Kidney (tissue), 14 donors: ENCODE measurements around the gene CCDC157. TPM values are rescaled to one million over a fixed set of nuclear protein-coding genes. Genes with fewer than 3 reads are reported as not detected.

ENCODE experiments used
- DNase-seq, 5 donors: peaks; one replicate each; pipeline ENCODE4 v3.0.0-alpha.2; 2013 to 2020
- FAIRE-seq: peaks from 2 replicates; lab custom pipeline; 2012; peaks lifted over from hg19 to GRCh38; lab: Jason Lieb, UNC
- H3K27ac ChIP-seq, 2 donors: one replicate each; pipeline ENCODE4 v1.7.0; 2013; ENCODE audit warnings: low read depth in 2 of 2, low read length in 2 of 2, inconsistent platforms in 1 of 2
- H3K27me3 ChIP-seq: one replicate; pipeline ENCODE4 v1.7.1; 2013; ENCODE audit warnings: low read length, inconsistent platforms; ENCODE audit not compliant: control insufficient read depth, insufficient read depth
- H3K36me3 ChIP-seq, 3 donors: one replicate each; pipeline versions ENCODE4 v1.7.0 to v1.7.1; 2013; ENCODE audit warnings: low read length in 3 of 3, control low read depth in 1 of 3, inconsistent platforms in 1 of 3; ENCODE audit not compliant: insufficient read depth in 3 of 3, control insufficient read depth in 2 of 3
- H3K4me1 ChIP-seq, 3 donors: one replicate each; pipeline versions ENCODE4 v1.7.0 to v1.7.1; 2013; ENCODE audit warnings: low read length in 3 of 3, inconsistent platforms in 1 of 3, low read depth in 1 of 3; ENCODE audit not compliant: control insufficient read depth in 2 of 3, insufficient read depth in 2 of 3
- H3K4me3 ChIP-seq, 3 donors: one replicate each; pipeline versions ENCODE4 v1.7.0 to v1.8.1; 2013; ENCODE audit warnings: low read length in 3 of 3, control low read depth in 1 of 3, inconsistent platforms in 1 of 3
- H3K9ac ChIP-seq, 3 donors: one replicate each; pipeline versions ENCODE4 v1.7.0 to v1.7.1; 2013; ENCODE audit warnings: low read length in 3 of 3, control low read depth in 1 of 3, inconsistent platforms in 1 of 3
- H3K9me3 ChIP-seq, 3 donors: one replicate each; pipeline versions ENCODE4 v1.7.0 to v1.7.1; 2013; ENCODE audit warnings: low read length in 3 of 3, control low read depth in 1 of 3, inconsistent platforms in 1 of 3; ENCODE audit not compliant: control insufficient read depth in 2 of 3, insufficient read depth in 1 of 3
- CTCF ChIP-seq: IDR thresholded peaks from 3 replicates; pipeline ENCODE4 v1.5.1; 2012; ENCODE audit warnings: mild to moderate bottlenecking, moderate library complexity, borderline replicate concordance; ENCODE audit not compliant: insufficient read depth; ENCODE audit errors: extremely low read depth
- intact Hi-C: fragments of 100-400 bp; cut with DNase I; formaldehyde crosslinking; loops from one replicate; pipeline ENCODE4 v1.11.1; 2022
- polyA plus RNA-seq: library from polyadenylated mRNA; stranded (reverse); fragments of 350-450 nt; fragmentation: Illumina TruSeq; extraction: RNeasy Lipid Tissue Mini Kit (QIAGEN cat#74804); gene quantifications from one replicate; pipeline ENCODE4 v1.2.3, GENCODE V29; 2014; ENCODE audit warnings: low read depth, low replicate concordance; ENCODE audit not compliant: insufficient read depth
- total RNA-seq: library from RNA; stranded (reverse); fragmentation: NEBNext Ultra II Directional; extraction: Animal tissue kit (Norgen Biotek cat#: 25700); gene quantifications from one replicate; pipeline ENCODE4 v1.2.1, GENCODE V29; 2021
- donor health status: control.
- donor health status: control.
- donor health status: control.
- donor health status: control.
- donor health status: control.
- donor health status: DM: yes; HTN: yes; CAD: no.
- donor health status: Normal renal cell carcinoma (clear cell type).

CCDC157 gene
- total and polyA plus RNA-seq, 2 donors from 2014 or later: 5.1 to 6.0 TPM

- no peak for FAIRE-seq
- H3K4me3 ChIP-seq: peak within 1 kb of the TSS; percentile 52 to 92 (median 70)
- no peak for TF ChIP-seq CTCF
- intact Hi-C loops: no loop called here
- H3K9me3 ChIP-seq: no peaks in the 10 kb centered on the region
- peak within 1 kb of the TSS; percentile 28 to 71 (median 62) for H3K9ac ChIP-seq
- DNase-seq: peak; percentile 81 to 89 (median 86)
- no peaks in the 10 kb centered on the region for H3K27me3 ChIP-seq
- peak within 1 kb of the TSS; percentile 66 to 98 for H3K27ac ChIP-seq
- no peaks in the 10 kb centered on the region for H3K36me3 ChIP-seq
- peaks cover 0 to 26% (median 11%) of the 10 kb centered on the region in 3 donors for H3K4me1 ChIP-seq
Measured at GRCh38 chr22:30425616-30426387, 69.0 kb downstream of the CCDC157 start, which contains the start of gene MTFP1. MTFP1 (plus strand) TSS chr22:30425768; CDS start chr22:30425880, 112 bp downstream.

Other genes starting within 250 kb of the CCDC157 start
- 10.7 TPM for gene LIF, start 110.2 kb upstream of the CCDC157 start, total RNA-seq
- 0.67 TPM for gene LIF, start 110.2 kb upstream of the CCDC157 start, polyA plus RNA-seq
- 1.2 TPM for gene OSM, start 90.2 kb upstream of the CCDC157 start, total RNA-seq
- 0.56 TPM for gene OSM, start 90.2 kb upstream of the CCDC157 start, polyA plus RNA-seq
- gene CASTOR1, start 67.5 kb upstream of the CCDC157 start, total RNA-seq: 16.5 TPM
- 71.7 TPM for gene CASTOR1, start 67.5 kb upstream of the CCDC157 start, polyA plus RNA-seq
- gene TBC1D10A, start 30.1 kb upstream of the CCDC157 start, total RNA-seq: 34.5 TPM
- gene TBC1D10A, start 30.1 kb upstream of the CCDC157 start, polyA plus RNA-seq: 31.0 TPM
- 179 TPM for gene SF3A1, start 113 bp upstream of the CCDC157 start, total RNA-seq
- 23.7 TPM for gene SF3A1, start 113 bp upstream of the CCDC157 start, polyA plus RNA-seq
- gene RNF215, start 30.4 kb downstream of the CCDC157 start, total RNA-seq: 19.7 TPM
- 15.9 TPM for gene RNF215, start 30.4 kb downstream of the CCDC157 start, polyA plus RNA-seq
- 13.5 TPM for gene SEC14L2, start 40.0 kb downstream of the CCDC157 start, total RNA-seq
- gene SEC14L2, start 40.0 kb downstream of the CCDC157 start, polyA plus RNA-seq: 17.3 TPM
- 8.1 TPM for gene MTFP1, start 68.8 kb downstream of the CCDC157 start, total RNA-seq
- gene MTFP1, start 68.8 kb downstream of the CCDC157 start, polyA plus RNA-seq: 82.6 TPM
- gene SEC14L3, start 115.0 kb downstream of the CCDC157 start, total RNA-seq: not detected
- gene SEC14L3, start 115.0 kb downstream of the CCDC157 start, polyA plus RNA-seq: not detected
- gene SEC14L4, start 148.7 kb downstream of the CCDC157 start, total RNA-seq: 0.63 TPM
- 0.41 TPM for gene SEC14L4, start 148.7 kb downstream of the CCDC157 start, polyA plus RNA-seq
- gene SEC14L6, start 189.7 kb downstream of the CCDC157 start, total RNA-seq: 13.9 TPM
- gene SEC14L6, start 189.7 kb downstream of the CCDC157 start, polyA plus RNA-seq: 16.5 TPM
- gene GAL3ST1, start 217.7 kb downstream of the CCDC157 start, total RNA-seq: 16.1 TPM
- gene GAL3ST1, start 217.7 kb downstream of the CCDC157 start, polyA plus RNA-seq: 34.3 TPM
- gene PES1, start 234.9 kb downstream of the CCDC157 start, total RNA-seq: 68.4 TPM
- gene PES1, start 234.9 kb downstream of the CCDC157 start, polyA plus RNA-seq: 57.0 TPM